GM12874 (cell line): Measurements from ENCODE around the gene EARS2.

Experiments used
- TF ChIP-seq, protein P1 (sequence below): IDR thresholded peaks from 2 replicates; pipeline ENCODE4 v1.5.1; 2011; ENCODE audit warnings: low read depth, mild to moderate bottlenecking, control low read depth, low read length, moderate library complexity; ENCODE audit not compliant: insufficient read depth

Gene EARS2

DNA sequence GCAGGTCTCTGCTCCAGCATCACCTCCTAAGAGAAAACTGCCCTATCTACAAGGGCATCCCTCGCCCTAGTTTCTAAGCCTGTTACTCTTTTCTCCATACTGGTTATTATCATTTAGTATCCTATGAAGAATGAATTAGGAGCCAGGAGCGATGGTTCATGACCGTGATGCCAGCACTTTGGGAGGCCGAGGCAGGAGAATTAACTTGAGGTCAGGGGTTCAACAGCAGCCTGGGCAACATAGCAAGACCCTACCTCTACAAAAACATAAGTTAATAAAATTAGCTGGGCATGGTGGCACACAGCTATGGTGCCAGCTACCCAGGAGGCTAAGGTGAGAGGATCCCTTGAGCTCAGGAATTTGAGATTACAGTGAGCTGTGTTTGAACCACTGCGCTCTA, 7.2 kb downstream of the EARS2 start:
- TF ChIP-seq, protein P1, sequence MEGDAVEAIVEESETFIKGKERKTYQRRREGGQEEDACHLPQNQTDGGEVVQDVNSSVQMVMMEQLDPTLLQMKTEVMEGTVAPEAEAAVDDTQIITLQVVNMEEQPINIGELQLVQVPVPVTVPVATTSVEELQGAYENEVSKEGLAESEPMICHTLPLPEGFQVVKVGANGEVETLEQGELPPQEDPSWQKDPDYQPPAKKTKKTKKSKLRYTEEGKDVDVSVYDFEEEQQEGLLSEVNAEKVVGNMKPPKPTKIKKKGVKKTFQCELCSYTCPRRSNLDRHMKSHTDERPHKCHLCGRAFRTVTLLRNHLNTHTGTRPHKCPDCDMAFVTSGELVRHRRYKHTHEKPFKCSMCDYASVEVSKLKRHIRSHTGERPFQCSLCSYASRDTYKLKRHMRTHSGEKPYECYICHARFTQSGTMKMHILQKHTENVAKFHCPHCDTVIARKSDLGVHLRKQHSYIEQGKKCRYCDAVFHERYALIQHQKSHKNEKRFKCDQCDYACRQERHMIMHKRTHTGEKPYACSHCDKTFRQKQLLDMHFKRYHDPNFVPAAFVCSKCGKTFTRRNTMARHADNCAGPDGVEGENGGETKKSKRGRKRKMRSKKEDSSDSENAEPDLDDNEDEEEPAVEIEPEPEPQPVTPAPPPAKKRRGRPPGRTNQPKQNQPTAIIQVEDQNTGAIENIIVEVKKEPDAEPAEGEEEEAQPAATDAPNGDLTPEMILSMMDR = no peak

DNA sequence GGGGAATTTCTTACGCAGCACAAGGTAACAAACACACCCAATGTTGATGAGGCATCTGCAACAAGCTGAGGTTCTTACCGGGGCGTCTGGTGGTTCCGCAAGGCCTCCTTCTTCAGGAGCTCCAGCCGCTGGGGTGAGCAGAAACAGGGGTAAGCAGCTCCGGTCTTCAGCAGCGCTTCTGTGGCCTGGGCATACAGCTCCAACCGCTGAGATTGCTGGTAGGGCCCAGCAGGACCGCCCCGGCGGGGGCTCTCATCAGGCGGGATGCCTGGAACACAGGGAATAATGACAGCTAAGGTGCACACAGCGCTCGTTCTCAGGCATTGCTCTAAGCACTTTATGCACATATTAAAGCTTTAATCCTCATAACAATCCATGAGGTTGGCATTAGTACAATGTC, 12.7 kb downstream of the EARS2 start:
- TF ChIP-seq, protein P1 = no peak

DNA sequence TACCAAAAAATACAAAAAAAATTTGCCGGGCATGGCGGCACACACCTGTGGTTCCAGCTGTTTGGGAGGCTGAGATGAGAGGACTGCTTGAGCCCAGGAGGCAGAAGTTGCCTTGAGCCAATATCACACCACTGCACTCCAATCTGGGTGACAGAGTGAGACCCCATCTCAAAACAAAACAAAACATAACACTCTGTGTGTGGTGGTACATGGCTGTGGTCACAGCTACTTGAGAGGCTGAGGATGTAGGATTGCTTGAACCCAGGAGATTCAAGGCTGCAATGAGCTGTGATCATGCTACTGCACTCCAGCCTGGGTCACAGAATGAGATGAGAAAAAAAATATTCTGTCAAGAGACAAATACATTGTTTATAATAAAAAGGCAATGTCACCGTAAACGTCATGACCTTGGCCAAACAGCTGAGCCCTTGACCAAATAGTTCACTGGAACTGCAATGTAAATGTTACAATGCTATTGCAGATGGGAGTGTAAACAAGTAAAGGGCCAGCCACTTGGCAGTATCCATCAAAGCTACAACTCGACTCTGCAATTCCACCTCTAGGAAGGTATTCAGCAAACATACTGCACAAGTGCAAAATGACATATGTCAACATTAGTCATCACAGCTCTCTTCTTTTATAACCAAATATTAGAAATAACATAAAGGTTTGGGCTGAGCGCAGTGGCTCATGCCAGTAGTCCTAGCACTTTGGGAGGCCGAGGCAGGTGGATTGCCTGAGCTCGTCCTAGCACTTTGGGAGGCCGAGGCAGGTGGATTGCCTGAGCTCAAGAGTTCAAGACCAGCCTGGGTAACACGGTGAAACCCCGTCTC, 16.9 kb downstream of the EARS2 start:
- TF ChIP-seq, protein P1 = no peak

DNA sequence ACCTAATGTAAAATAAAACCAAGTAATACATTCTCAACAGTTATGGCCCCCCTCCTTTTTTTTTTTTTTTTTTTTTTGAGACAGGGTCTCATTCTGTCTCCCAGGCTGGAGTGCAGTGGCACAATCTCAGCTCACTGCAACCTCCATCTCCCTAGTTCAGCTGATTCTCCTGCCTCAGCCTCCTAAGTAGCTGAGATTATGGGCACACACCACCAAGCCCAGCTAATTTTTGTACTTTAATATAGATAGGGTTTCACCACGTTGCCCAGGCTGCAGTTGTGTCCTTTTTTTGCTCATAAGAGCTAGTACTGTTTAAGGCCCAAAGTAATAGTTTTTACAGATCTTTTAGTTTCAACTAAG, 18.3 kb downstream of the EARS2 start:
- TF ChIP-seq, protein P1 = no peak

DNA sequence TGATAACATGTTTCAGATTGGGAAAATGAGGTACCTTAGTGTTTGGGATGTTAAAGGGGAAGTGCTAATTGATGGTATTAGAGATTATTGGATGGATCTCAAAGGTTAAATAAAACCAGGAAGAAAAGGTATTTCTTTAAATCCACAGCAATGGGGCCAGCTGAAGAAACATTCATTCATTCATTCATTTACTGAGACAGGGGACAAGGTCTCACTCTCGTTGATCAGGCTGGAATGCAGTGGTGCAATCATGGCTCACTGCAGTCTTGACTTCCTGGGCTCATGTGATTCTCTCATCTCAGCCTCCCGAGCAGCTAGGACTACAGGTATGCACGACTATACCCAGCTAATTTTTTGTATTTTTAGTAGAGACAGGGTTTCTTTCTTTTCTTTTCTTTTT, 19.8 kb downstream of the EARS2 start:
- TF ChIP-seq, protein P1 = no peak

DNA sequence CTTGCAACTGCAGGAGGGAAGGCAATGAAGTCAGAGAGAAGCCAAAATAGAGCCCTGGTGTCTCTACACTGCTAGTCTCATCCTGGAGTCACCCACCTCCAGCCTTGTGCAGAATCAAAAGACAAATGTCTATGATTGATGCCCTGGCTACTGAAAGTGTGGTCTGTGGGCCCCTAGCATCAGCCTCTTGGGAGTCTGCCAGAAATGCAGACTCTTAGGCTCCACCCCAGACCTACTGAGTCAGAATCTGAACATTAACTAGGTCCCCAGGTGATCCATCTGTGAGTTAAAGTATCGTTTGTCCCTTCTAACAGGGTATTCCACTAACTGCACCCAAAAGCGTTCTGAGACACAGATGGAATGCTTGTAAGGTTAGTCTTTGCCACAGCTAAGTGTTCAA, 21.2 kb downstream of the EARS2 start:
- TF ChIP-seq, protein P1 = no peak

DNA sequence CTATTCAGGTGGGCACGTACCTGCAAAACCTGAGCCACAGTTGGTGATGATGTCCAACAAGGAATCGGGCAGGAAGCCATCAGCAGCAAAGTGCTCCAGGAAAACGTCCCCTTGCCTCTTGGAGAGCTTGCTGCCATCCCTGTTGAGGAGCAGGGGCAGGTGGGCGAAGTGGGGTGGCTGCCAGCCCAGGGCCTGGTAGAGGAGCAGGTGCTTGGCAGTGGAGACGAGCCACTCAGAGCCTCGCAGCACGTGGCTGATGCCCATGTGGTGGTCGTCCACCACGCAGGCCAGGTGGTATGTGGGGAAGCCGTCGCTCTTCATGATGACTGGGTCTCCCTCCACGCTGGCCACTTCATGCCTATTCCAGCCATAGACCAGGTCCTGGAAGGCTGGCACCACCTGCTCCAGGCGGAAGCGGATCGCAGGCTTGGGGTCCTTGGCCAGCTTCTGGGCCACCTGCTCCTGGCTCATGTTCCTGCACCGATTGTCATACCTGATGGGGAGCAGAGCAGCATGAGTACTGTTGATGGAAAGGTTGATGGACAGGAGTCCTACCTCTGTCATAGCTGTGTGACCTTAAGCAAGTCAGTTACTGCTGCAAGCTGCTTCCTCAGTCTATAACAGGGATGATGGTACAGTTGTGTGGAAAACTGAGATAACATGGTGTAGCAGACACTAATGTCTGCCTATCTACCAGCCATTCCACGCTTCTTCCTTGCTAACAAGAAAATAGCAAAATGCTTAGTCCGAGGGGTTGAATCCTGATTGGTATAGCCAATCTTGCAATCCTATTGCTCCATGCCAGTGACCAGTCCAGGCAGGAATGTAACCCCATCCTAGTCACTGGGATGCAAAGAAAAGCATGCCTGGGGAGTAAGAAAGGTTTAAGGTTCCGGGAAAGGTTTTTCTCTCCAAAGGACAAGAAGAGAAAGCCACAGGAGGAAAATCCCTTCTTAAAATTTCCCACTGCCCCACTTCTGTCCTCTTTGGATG, 22.0 kb downstream of the EARS2 start:
- TF ChIP-seq, protein P1 = no peak
